Ureter (tissue), 1 donor: ENCODE data around the gene LSM2. TPM values are rescaled to one million over a fixed set of nuclear protein-coding genes. Genes with fewer than 3 reads are reported as not detected.

Source experiments
- DNase-seq: peaks from one replicate; pipeline ENCODE4 v3.0.0-alpha.2; 2020; ENCODE audit warnings: low spot score
- total RNA-seq: library from RNA; stranded (reverse); gene quantifications from one replicate; pipeline ENCODE4 v1.2.4, GENCODE V29; 2023
- donor health status: DM: yes; HTN: yes; CAD: no.

The LSM2 gene
- total RNA-seq, 1 donor from 2014 or later, result 35.6 TPM

DNA sequence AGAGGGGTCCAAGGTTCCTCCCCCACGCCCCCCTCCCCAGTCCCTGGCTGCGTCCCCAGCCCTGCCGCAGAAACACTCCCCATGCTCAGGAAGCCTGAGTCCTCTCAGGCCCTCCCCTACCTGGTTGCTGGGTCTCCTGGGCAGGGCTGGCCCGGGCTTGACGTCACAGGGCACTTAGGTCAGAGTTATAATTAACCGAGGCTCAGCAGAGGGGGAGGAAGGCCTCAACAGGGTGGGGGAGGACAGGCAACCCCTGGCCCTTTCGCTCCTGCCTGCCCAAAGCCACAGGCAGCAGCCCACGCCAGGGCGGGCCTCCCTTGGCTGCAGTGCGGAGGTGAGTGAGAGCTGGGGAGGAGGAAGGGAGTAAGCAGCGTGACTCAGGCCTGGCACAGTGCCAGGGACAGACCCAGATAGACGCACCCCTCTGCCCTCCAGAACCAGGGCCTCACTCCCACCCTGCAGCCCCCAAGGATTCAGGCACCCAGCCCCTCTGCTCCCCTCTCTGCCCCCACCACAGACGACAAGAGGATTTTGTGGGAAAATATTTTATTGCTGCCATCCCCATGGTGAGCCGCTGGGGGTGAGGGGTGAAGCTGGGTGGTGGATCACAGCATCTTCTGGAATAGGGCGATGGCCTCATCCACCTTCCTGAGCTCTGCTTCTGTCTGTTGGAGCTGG, 29.6 kb downstream of the LSM2 start, which contains the start of gene VWA7:
Gene VWA7 (minus strand): TSS at position 340 of the 678 bp plus-strand sequence. CDS start 549 bp downstream, outside the sequence.
- DNase-seq, result peak; percentile 67

GRCh38 chr6:31776485-31776988, 30.2 kb downstream of the LSM2 start:
- no peak for DNase-seq

DNA sequence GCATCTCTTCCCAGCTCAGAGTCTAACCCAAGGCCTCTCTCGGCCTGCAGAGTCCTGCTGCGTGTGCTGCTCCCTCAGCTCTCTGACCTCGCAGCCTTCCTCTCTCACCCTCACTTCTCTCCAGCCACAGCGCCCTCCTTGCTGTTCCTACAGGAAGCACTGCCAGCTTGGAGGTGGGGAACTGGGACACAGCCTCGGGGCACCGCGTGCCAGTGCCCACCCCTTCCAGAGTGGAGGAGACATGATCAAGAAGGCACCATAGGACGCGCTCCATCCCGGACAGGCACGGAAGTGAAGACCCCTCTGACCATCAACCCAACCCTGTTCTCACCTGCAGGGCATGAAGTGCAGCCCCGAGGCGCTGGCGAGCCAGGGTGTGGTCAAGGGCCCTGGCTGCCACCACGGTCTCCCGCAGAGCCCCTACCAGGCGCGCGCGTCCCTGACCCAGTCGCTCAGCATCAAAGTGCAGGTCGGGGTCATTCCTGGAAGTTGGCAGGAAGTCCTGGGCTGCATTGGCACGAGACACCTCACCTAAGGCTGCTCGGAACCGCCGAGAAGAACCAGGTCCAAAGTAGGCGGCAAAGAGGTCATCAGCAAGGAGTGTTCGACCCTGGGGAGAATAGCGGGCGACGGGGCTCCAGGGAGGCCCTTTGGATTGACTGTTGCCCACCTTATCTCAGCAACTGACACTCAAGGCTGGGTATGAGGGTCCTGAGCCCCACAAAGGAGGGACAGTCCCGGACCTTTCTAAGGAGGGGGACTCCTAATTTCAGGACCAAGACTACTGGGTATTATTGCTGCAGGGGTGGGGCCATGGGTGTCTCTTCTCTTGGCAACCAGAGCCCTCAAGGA, 30.9 kb downstream of the LSM2 start:
- DNase-seq, result no peak

DNA sequence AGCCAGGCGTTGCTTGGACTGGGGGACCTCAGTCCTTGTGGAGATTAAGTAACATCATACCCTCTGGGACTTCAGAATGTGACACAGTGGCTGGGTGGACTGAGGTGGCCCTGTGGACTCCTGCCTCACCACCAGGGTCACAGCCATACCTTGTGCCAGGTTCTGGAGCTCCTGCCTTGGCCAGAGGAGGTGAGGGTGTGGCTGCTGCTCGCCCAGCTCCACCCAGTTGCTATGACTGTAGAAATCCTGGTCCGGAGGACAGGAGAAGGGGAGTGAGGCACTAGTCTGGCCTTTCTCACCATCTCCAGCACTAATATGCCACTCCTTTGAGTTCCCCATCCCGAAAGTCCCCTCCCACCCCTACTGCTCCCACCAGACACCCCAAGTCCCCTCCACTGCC, 31.6 kb downstream of the LSM2 start:
- DNase-seq, result no peak

DNA sequence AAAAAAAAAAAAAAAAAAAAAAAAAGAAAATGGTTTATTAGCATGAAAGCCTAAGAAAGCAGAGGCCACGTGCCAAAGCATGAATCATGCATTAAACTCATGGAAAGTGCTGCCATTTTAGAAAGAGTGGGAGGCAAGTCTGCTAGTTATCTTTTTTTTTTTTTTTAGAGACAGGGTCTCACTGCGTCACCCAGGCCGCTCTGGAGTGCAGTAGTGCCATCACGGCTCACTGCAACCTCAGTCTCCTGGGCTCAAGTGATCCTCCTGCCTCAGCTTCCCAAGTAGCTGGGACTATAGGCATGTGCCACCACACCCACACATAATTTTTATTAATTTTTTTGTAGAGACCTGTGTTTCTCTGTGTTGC, 34.8 kb downstream of the LSM2 start:
- no peak for DNase-seq

GRCh38 chr6:31770860-31771259, 35.9 kb downstream of the LSM2 start:
- DNase-seq, result no peak

- DNase-seq, result peak; percentile 70
Observed at GRCh38 chr6:31769684-31770371, 36.9 kb downstream of the LSM2 start.

DNA sequence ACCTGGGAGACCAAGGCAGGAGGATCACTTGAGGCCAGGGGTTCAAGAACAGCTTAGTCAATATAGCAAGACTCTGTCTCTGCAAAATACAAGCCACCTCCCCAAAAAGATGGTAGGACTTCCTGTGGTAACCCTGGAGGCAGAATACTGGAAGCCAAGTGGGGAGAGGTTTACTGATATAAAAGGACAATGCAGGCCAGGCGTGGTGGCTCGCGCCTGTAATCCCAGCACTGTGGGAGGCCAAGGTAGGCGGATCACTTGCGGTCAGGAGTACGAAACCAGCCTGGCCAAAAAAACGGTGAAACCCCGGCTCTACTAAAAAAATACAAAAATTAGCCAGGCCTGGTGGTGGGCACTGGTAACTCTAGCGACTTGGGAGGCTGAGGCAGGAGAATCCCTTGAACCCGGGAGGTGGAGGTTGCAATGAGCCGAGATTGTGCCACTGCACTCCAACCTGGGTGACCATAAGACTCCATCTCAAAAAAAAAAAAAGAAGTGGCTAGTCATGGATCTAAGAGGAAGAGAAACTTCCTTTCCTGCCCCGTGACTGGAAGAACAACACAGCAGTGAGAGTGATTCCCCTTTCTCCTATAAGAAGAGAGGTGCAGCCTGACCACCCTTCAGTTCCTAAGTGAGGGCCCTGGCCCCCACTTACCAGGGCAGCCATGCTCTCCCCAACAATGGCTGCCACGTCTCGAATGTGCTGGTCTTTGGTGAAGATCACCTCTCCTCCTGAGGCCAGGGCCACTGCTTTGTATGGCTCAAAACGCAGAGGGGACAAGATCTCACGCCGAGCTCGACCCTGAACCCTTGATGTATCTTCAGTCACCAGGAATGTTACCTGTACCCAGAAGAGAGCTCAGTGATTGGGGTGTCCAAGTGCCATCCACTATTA, 38.2 kb downstream of the LSM2 start:
- DNase-seq, result no peak

GRCh38 chr6:31767096-31767645, 39.6 kb downstream of the LSM2 start:
- no peak for DNase-seq

- DNase-seq, result no peak
Observed at GRCh38 chr6:31765910-31766794, 40.6 kb downstream of the LSM2 start.

DNA sequence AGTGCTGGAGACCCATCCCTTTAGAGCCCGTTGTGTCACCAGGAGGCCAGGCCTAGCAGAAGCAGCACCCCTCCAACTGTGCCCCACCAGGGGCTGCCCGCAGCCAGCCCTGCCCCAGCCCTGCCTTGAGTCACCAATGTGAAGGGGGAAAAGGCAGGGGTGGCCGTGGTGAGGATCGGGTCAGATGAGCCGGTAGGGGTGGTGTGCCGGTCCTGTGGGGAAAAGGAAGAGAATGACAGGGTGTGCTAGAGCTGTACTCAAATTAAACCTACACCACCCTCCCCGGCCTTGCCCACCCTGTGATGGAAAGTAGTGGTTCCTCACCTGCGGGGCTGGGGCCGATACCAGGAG, 41.2 kb downstream of the LSM2 start:
- no peak for DNase-seq

GRCh38 chr6:31764198-31764597, 42.6 kb downstream of the LSM2 start:
- no peak for DNase-seq

- DNase-seq, result no peak
Observed at GRCh38 chr6:31763619-31763940, 43.2 kb downstream of the LSM2 start.

DNA sequence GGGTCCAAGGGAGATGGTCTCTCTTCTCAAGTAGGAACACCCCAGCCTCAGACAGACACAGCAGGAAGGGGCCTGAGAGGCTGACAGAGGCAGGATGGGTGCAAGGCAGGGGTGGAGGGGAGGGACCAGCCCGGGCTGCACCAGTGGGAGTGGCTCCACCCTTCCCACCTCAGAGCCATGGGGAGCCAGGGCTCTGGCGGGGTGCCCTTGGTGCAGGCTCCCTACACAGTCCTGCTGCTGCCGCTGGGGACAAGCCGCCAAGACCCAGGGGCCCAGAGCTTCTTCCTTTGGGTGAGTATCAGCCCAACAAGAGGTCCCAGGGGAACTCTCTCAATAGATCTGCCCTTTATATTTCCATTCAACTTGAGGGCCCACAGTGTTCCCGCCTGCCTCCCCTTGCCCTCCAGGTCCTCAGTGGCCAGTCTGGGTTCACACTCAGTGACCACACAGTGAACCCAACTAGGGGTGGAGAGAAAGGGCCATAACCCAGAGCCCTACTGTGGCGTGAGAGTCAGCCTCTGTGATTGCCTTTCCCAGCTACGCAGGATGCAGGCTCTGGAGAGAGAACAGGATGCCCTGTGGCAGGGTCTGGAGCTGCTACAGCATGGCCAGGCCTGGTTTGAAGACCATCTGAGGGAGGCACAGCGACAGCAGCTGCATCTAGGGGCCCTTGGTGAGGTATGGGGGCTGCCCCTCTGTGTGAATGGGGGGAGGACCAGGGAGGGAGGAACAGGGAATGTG, 43.7 kb downstream of the LSM2 start:
- DNase-seq, result no peak

- no peak for DNase-seq
Observed at GRCh38 chr6:31762356-31762755, 44.4 kb downstream of the LSM2 start, which contains the start of gene SAPCD1. SAPCD1 (plus strand) TSS chr6:31762656; CDS start chr6:31763055, 399 bp downstream.

GRCh38 chr6:31761343-31761742, 45.4 kb downstream of the LSM2 start:
- DNase-seq, result no peak

DNA sequence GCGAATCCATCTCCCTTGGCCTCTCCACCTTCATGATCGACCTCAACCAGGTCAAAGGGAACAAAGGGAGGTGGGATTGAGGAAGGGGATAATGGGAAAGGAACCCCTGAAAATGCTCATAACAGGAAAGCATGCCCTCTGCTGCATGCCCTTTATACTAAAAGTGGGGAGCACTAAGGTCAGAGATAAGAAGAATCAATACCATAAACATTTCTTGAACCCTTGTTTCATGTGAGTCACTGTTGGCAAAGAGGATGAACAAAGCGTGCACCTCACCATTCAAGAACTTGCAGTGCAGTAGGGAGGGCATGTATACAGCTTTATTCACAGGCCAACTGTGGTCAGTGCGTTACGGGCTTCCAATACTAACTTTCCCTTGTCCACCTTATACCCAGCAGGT, 46.0 kb downstream of the LSM2 start:
- no peak for DNase-seq

DNA sequence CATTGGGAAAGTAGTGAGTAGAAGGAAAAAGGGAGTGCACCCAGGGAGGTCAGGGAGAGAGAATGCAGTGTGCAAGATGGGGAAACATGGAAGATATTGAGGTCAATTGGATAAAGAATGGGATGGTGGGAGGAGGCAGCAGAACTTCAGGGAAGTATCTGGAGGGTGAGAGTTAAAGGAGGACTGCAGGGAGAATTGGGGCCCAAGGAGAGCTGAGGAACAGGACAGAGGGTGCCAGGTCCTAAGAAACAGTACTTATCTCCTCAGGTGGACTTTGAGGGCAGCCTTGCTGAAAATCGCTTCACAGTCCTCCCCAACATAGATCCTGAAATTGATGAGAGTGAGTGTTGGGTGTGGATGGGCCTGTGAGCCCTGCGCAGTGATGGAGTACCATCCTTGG, 48.5 kb downstream of the LSM2 start:
- no peak for DNase-seq

DNA sequence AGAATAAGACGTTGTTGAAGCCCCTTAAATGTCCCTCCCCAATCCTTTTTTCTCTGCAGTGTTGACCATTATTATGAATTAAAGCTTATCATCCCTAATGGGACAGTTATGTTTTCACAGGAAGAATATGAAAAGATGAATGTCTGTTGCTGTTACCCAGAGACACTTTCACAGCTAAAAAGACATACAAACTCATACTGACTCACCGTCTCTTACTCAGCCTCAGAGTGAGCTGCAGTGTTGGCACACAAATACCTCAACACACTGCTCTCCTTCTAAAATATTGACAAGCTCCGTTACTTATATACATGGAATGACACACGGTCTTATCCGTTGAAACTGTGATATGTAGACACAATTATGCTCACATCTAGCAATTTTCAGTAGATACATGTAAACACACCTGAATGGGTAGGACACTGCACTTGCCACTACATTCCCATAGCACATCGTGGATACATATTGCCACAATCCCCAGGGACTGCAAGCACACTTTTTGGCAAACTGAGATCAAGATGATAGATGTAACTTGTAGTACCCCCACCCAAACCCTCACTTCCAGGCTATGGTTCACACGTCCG, 53.9 kb downstream of the LSM2 start:
- no peak for DNase-seq
